Panc1 (cell line): Measurements from ENCODE around the gene ADGRB3. TPM values are rescaled to one million over a fixed set of nuclear protein-coding genes. Genes with fewer than 3 reads are reported as not detected.

Experiments
- ATAC-seq: fragments of 200-7000 bp; cut with Tn5 transposase; 2 replicates; pipeline ENCODE4 v1.9.1; 2020; ENCODE audit warnings: mild to moderate bottlenecking, moderate library complexity
- BruUV-seq: library from RNA; stranded (reverse); fragments of 400-500 nt; replicated peaks from 2 replicates; lab custom pipeline; 2021; lab: Mats Ljungman, UMichigan
- CTCF ChIA-PET: fragments of 300-600 bp; sonication (Branson Sonifier 250); formaldehyde crosslinking; loops from one replicate; lab custom pipeline; 2022; ENCODE audit warnings: antibody characterized with exemption; lab: Charles Lee
- POLR2A ChIA-PET: fragments of 300-600 bp; sonication (Branson Sonifier 250); formaldehyde crosslinking; loops from one replicate; lab custom pipeline; 2022; ENCODE audit warnings: antibody characterized with exemption; lab: Charles Lee
- DNase-seq: peaks from one replicate; pipeline ENCODE4 v3.0.0-alpha.2; 2010; ENCODE audit warnings: low read depth, low spot score
- H3K27ac ChIP-seq: 2 replicates; pipeline ENCODE4 v1.5.1; 2011; ENCODE audit warnings: mild to moderate bottlenecking, low read length, inconsistent platforms
- H3K27me3 ChIP-seq: fragments of 200-500 bp; sonication (Bioruptor generic); 2 replicates; pipeline ENCODE4 v1.6.0; 2014; ENCODE audit warnings: low read length, inconsistent platforms; ENCODE audit not compliant: control insufficient read depth, insufficient read depth
- H3K36me3 ChIP-seq: fragments of 200-500 bp; sonication (Bioruptor generic); 2 replicates; pipeline ENCODE4 v1.5.1; 2014; ENCODE audit warnings: inconsistent platforms, mild to moderate bottlenecking, low read length, moderate library complexity; ENCODE audit not compliant: control insufficient read depth, insufficient read depth
- H3K4me1 ChIP-seq: 2 replicates; pipeline ENCODE4 v1.5.1; 2011; ENCODE audit warnings: inconsistent platforms, mild to moderate bottlenecking, low read length, moderate library complexity; ENCODE audit not compliant: control insufficient read depth, insufficient read depth
- H3K4me3 ChIP-seq, 2 experiments: 2 replicates each; pipeline ENCODE4 v1.5.1; 2011 to 2012; ENCODE audit warnings: low read depth in 2 of 2, low read length in 2 of 2, mild to moderate bottlenecking in 2 of 2, inconsistent platforms in 1 of 2, moderate library complexity in 1 of 2
- H3K9me3 ChIP-seq: fragments of 200-500 bp; sonication (Bioruptor generic); 2 replicates; pipeline ENCODE4 v1.5.1; 2014; ENCODE audit warnings: low read depth, mild to moderate bottlenecking, inconsistent platforms, low read length, moderate library complexity; ENCODE audit not compliant: control insufficient read depth, insufficient read depth
- POLR2AphosphoS5 ChIP-seq: IDR thresholded peaks from 2 replicates; pipeline ENCODE4 v1.6.1; 2012; ENCODE audit warnings: mild to moderate bottlenecking, low read depth, low read length, moderate library complexity
- SIN3A ChIP-seq: IDR thresholded peaks from 2 replicates; pipeline ENCODE4 v1.6.1; 2012; ENCODE audit warnings: low read depth, mild to moderate bottlenecking, low read length, moderate library complexity, borderline replicate concordance; ENCODE audit not compliant: insufficient read depth
- TCF7L2 ChIP-seq: IDR thresholded peaks from 2 replicates; pipeline ENCODE4 v1.6.1; 2011; ENCODE audit warnings: mild to moderate bottlenecking, low read depth, low read length, inconsistent platforms
- in situ Hi-C: cut with HindIII; loops from 2 replicates; pipeline ENCODE4 v1.10.0; 2016; ENCODE audit warnings: low sequenced_read_pairs, low pct_unique_long_range_greater_than_20kb
- intact Hi-C: fragments of 100-400 bp; cut with micrococcal nuclease; formaldehyde crosslinking; loops from one replicate; pipeline ENCODE4 v1.10.0; 2022; ENCODE audit not compliant: unreplicated experiment
- total RNA-seq: library from RNA; stranded (reverse); gene quantifications from one replicate; pipeline ENCODE4 v1.2.1, GENCODE V29; 2021; ENCODE audit not compliant: unreplicated experiment
- TF ChIP-seq, protein P1 (sequence below): fragments of 450-650 bp; IDR thresholded peaks from 2 replicates; pipeline ENCODE4 v1.5.1; 2017; ENCODE audit warnings: mild to moderate bottlenecking
- TF ChIP-seq, protein P2 (sequence below), 2 experiments: IDR thresholded peaks; 2 replicates each; pipeline ENCODE4 v1.6.1; 2011 to 2012; ENCODE audit warnings: low read depth in 2 of 2, control low read depth in 1 of 2, low read length in 1 of 2, mild to moderate bottlenecking in 1 of 2, moderate library complexity in 1 of 2; ENCODE audit not compliant: insufficient read depth in 1 of 2

The ADGRB3 gene
- total RNA-seq, 1 experiment from 2014 or later: 0.10 TPM

DNA sequence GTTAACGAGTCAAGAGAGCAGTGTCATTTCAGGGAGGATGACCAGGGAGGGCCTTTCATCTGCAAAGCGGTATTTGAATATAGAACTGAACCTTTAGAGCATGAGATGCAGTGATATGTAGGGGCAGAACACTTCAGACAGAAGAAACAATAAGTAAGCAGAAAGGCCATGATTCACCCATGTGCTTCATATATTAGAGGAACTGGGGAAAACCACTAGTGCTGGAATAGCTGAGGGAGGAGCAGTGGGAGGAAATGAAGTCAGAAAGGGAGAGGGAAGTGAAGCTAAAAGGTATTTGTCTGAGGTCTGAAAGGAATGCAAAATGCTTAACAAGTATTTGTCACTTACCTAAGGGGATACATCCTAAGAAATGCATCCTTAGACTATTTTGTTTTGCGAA lies 391.2 kb downstream of the ADGRB3 start:
- no peak for DNase-seq
- TF ChIP-seq, protein P1, sequence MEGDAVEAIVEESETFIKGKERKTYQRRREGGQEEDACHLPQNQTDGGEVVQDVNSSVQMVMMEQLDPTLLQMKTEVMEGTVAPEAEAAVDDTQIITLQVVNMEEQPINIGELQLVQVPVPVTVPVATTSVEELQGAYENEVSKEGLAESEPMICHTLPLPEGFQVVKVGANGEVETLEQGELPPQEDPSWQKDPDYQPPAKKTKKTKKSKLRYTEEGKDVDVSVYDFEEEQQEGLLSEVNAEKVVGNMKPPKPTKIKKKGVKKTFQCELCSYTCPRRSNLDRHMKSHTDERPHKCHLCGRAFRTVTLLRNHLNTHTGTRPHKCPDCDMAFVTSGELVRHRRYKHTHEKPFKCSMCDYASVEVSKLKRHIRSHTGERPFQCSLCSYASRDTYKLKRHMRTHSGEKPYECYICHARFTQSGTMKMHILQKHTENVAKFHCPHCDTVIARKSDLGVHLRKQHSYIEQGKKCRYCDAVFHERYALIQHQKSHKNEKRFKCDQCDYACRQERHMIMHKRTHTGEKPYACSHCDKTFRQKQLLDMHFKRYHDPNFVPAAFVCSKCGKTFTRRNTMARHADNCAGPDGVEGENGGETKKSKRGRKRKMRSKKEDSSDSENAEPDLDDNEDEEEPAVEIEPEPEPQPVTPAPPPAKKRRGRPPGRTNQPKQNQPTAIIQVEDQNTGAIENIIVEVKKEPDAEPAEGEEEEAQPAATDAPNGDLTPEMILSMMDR: no peak
- no peak for TF ChIP-seq TCF7L2
- TF ChIP-seq, protein P2, sequence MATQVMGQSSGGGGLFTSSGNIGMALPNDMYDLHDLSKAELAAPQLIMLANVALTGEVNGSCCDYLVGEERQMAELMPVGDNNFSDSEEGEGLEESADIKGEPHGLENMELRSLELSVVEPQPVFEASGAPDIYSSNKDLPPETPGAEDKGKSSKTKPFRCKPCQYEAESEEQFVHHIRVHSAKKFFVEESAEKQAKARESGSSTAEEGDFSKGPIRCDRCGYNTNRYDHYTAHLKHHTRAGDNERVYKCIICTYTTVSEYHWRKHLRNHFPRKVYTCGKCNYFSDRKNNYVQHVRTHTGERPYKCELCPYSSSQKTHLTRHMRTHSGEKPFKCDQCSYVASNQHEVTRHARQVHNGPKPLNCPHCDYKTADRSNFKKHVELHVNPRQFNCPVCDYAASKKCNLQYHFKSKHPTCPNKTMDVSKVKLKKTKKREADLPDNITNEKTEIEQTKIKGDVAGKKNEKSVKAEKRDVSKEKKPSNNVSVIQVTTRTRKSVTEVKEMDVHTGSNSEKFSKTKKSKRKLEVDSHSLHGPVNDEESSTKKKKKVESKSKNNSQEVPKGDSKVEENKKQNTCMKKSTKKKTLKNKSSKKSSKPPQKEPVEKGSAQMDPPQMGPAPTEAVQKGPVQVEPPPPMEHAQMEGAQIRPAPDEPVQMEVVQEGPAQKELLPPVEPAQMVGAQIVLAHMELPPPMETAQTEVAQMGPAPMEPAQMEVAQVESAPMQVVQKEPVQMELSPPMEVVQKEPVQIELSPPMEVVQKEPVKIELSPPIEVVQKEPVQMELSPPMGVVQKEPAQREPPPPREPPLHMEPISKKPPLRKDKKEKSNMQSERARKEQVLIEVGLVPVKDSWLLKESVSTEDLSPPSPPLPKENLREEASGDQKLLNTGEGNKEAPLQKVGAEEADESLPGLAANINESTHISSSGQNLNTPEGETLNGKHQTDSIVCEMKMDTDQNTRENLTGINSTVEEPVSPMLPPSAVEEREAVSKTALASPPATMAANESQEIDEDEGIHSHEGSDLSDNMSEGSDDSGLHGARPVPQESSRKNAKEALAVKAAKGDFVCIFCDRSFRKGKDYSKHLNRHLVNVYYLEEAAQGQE (IDR thresholded peaks at IDR 0.05; ENCODE audit: insufficient read depth in 1 of 2, low read depth in 2 of 2, low read length in 1 of 2): no peak
- no peak for TF ChIP-seq SIN3A
- TF ChIP-seq POLR2AphosphoS5: no peak

DNA sequence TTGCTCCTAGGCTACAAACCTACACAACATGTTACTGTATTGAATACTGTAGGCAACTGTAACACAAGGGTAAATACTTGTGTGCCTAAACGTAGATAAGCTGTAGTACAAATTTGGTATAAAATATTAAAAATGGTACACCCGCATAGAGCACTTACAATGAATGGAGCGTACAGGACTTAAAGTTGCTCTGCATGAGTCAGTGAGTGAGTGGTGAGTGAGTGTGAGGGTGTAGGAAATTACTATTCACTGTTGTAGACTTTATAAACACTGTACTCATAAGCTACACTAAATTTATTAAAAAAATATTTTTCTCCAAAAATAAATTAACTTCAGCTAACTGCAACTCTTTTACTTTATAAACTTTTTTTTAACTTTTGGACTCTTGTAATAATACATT lies 391.6 kb downstream of the ADGRB3 start:
- Histone ChIP-seq H3K27ac (no peak overlapping the region), H3K27me3 (no peaks in the 10 kb centered on the region), H3K9me3 (no peaks in the 10 kb centered on the region), H3K4me3 (no peak overlapping the region), H3K4me1 (no peaks in the 10 kb centered on the region), H3K36me3 (no peaks in the 10 kb centered on the region)
- TF ChIP-seq SIN3A (no peak), TCF7L2 (no peak), POLR2AphosphoS5 (no peak)
- TF ChIP-seq, protein P1: no peak
- TF ChIP-seq, protein P2 (IDR thresholded peaks at IDR 0.05; ENCODE audit: insufficient read depth in 1 of 2, low read depth in 2 of 2, low read length in 1 of 2): no peak
- intact Hi-C loops: no loop called here
- POLR2A ChIA-PET: no interaction called here
- ATAC-seq: no peak
- in situ Hi-C loops: no loop called here
- no TSS peak for BruUV-seq
- DNase-seq: no peak
- CTCF ChIA-PET: no interaction called here

More for the DNA sequence above, 391.2 kb downstream of the ADGRB3 start:
- no peaks in the 10 kb centered on the region for H3K4me1 ChIP-seq
- CTCF ChIA-PET: no interaction called here
- intact Hi-C loops: no loop called here
- no peaks in the 10 kb centered on the region for H3K27me3 ChIP-seq
- H3K9me3 ChIP-seq: no peaks in the 10 kb centered on the region
- no peak for ATAC-seq
- in situ Hi-C loops: no loop called here
- no peak overlapping the region for H3K27ac ChIP-seq
- no TSS peak for BruUV-seq
- no peak overlapping the region for H3K4me3 ChIP-seq
- H3K36me3 ChIP-seq: no peaks in the 10 kb centered on the region
- POLR2A ChIA-PET: no interaction called here
